HUDEP-2 (cell line): ENCODE data around the gene CWC15.
"Not testable (repeated sequence)": the region's sequence is repeated elsewhere in the genome, so short reads cannot be mapped to it uniquely, and the experiment has no call there.

Source experiments
- DNase-seq, 76 experiments: peaks; one replicate each; lab custom pipeline; 2025; ENCODE audit not compliant: unreplicated experiment in 76 of 76; lab: John Stamatoyannopoulos, UW

The CWC15 gene

GRCh38 chr11:94956963-94957362 lies 16.4 kb downstream of the CWC15 start:
- no peak for DNase-seq

- no peak for DNase-seq
Observed at GRCh38 chr11:94954753-94955152, 18.6 kb downstream of the CWC15 start.

- DNase-seq = no peak
Observed at GRCh38 chr11:94948070-94948617, 25.2 kb downstream of the CWC15 start.

- DNase-seq = no peak
Observed at GRCh38 chr11:94946812-94947211, 26.5 kb downstream of the CWC15 start.

- DNase-seq = no peak
Observed at GRCh38 chr11:94941131-94941530, 32.2 kb downstream of the CWC15 start.

- no peak for DNase-seq
Observed at GRCh38 chr11:94939346-94939745, 34.0 kb downstream of the CWC15 start.

GRCh38 chr11:94938095-94939055 lies 35.0 kb downstream of the CWC15 start:
- no peak for DNase-seq

GRCh38 chr11:94934846-94935245 lies 38.5 kb downstream of the CWC15 start:
- no peak for DNase-seq

- DNase-seq = no peak
Observed at GRCh38 chr11:94934362-94934761, 39.0 kb downstream of the CWC15 start.

GRCh38 chr11:94933223-94934130 lies 39.9 kb downstream of the CWC15 start:
- DNase-seq = no peak

GRCh38 chr11:94932503-94932902 lies 40.9 kb downstream of the CWC15 start:
- no peak for DNase-seq

GRCh38 chr11:94932072-94932471 lies 41.3 kb downstream of the CWC15 start:
- DNase-seq = not testable (repeated sequence)

GRCh38 chr11:94928117-94928990 lies 45.0 kb downstream of the CWC15 start:
- no peak for DNase-seq

- no peak for DNase-seq
Observed at GRCh38 chr11:94926698-94927237, 46.6 kb downstream of the CWC15 start.

GRCh38 chr11:94926271-94926625 lies 47.1 kb downstream of the CWC15 start:
- DNase-seq = no peak

GRCh38 chr11:94925422-94926270 lies 47.7 kb downstream of the CWC15 start:
- DNase-seq = no peak

- DNase-seq = no peak
Observed at GRCh38 chr11:94924612-94925011, 48.7 kb downstream of the CWC15 start.

- no peak for DNase-seq
Observed at GRCh38 chr11:94924171-94924572, 49.2 kb downstream of the CWC15 start.

- DNase-seq = no peak
Observed at GRCh38 chr11:94923004-94923334, 50.4 kb downstream of the CWC15 start.
